ENCODE data around the gene SYTL2.

SYTL2 gene

GRCh38 chr11:85810521-85810870 lies 445 bp downstream of the SYTL2 start:
- peaks cover 18% of the 10 kb centered on the region for H3K27me3 Mint-ChIP-seq
- H3K4me3 Mint-ChIP-seq, result peak overlapping the region; percentile 84
- peak overlapping the region; percentile 38 for H3K27ac Mint-ChIP-seq
- H3K36me3 Mint-ChIP-seq (ENCODE audit: low read depth), result no peaks in the 10 kb centered on the region
- no peaks in the 10 kb centered on the region for H3K9me3 Mint-ChIP-seq
- peaks cover 31% of the 10 kb centered on the region for H3K4me1 Mint-ChIP-seq (ENCODE audit: low read depth)

GRCh38 chr11:85809863-85810262 lies 1.1 kb downstream of the SYTL2 start:
- Mint-ChIP-seq H3K4me1 (ENCODE audit: low read depth) (peaks cover 28% of the 10 kb centered on the region), H3K36me3 (ENCODE audit: low read depth) (no peaks in the 10 kb centered on the region), H3K4me3 (peak overlapping the region; percentile 84), H3K9me3 (no peaks in the 10 kb centered on the region), H3K27me3 (peaks cover 18% of the 10 kb centered on the region), H3K27ac (no peak overlapping the region)

DNA sequence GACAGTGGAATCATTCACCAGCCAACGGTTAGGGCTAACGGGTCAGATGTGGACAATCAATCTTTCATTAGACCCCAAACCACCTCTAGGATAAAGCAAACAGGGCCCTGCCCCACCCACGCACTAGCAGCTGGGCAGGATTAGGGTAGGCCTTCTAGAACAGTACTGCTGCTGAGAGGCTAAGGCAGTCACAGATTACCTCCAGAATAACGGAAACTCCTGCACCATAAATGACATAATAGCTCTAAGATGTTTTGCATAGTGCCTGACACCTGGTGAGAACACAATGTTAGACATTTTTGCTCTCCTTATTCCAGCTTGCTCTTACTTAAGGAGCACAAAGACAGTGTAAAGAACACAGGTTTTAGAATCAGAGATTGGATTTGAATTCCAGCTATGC lies 1.8 kb downstream of the SYTL2 start:
- H3K9me3 Mint-ChIP-seq, result no peaks in the 10 kb centered on the region
- H3K4me1 Mint-ChIP-seq (ENCODE audit: low read depth), result peaks cover 26% of the 10 kb centered on the region
- peaks cover 18% of the 10 kb centered on the region for H3K27me3 Mint-ChIP-seq
- H3K27ac Mint-ChIP-seq, result no peak overlapping the region
- no peaks in the 10 kb centered on the region for H3K36me3 Mint-ChIP-seq (ENCODE audit: low read depth)
- no peak overlapping the region for H3K4me3 Mint-ChIP-seq

GRCh38 chr11:85806876-85807275 lies 4.1 kb downstream of the SYTL2 start:
- H3K36me3 Mint-ChIP-seq (ENCODE audit: low read depth), result no peaks in the 10 kb centered on the region
- H3K9me3 Mint-ChIP-seq, result no peaks in the 10 kb centered on the region
- H3K4me1 Mint-ChIP-seq (ENCODE audit: low read depth), result peaks cover 26% of the 10 kb centered on the region
- peaks cover 4% of the 10 kb centered on the region for H3K27me3 Mint-ChIP-seq
- H3K27ac Mint-ChIP-seq, result no peak overlapping the region
- H3K4me3 Mint-ChIP-seq, result no peak overlapping the region

DNA sequence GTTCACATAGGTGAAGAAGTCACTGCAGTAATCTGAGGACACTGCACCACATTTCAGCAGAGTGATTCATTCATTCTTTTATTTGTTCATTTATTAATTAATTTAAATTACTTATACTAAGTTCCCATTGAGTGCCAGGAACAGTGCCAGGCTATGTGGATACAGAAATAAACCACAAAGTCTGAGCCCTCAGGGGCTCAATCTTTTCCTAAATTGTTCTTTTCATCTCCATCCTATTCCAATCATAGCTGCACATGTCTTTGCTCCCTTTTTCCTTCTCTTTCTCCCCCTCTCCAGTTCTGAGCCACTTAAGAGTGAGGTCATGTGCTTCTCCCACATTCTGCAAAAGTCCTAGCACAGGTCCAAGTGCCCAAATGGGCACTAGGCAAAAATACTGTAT lies 4.9 kb downstream of the SYTL2 start:
- no peaks in the 10 kb centered on the region for H3K27me3 Mint-ChIP-seq
- no peaks in the 10 kb centered on the region for H3K36me3 Mint-ChIP-seq (ENCODE audit: low read depth)
- H3K9me3 Mint-ChIP-seq, result no peaks in the 10 kb centered on the region
- no peak overlapping the region for H3K27ac Mint-ChIP-seq
- H3K4me1 Mint-ChIP-seq (ENCODE audit: low read depth), result peaks cover 22% of the 10 kb centered on the region
- no peak overlapping the region for H3K4me3 Mint-ChIP-seq

- Mint-ChIP-seq H3K4me3 (no peak overlapping the region), H3K27me3 (no peaks in the 10 kb centered on the region), H3K27ac (no peak overlapping the region), H3K4me1 (ENCODE audit: low read depth) (peaks cover 23% of the 10 kb centered on the region), H3K36me3 (ENCODE audit: low read depth) (no peaks in the 10 kb centered on the region), H3K9me3 (no peaks in the 10 kb centered on the region)
Measured at GRCh38 chr11:85805387-85805786, 5.6 kb downstream of the SYTL2 start.

GRCh38 chr11:85803920-85804319 lies 7.0 kb downstream of the SYTL2 start:
- Mint-ChIP-seq H3K27ac (no peak overlapping the region), H3K9me3 (no peaks in the 10 kb centered on the region), H3K36me3 (ENCODE audit: low read depth) (no peaks in the 10 kb centered on the region), H3K4me1 (ENCODE audit: low read depth) (peaks cover 13% of the 10 kb centered on the region), H3K27me3 (no peaks in the 10 kb centered on the region), H3K4me3 (no peak overlapping the region)

DNA sequence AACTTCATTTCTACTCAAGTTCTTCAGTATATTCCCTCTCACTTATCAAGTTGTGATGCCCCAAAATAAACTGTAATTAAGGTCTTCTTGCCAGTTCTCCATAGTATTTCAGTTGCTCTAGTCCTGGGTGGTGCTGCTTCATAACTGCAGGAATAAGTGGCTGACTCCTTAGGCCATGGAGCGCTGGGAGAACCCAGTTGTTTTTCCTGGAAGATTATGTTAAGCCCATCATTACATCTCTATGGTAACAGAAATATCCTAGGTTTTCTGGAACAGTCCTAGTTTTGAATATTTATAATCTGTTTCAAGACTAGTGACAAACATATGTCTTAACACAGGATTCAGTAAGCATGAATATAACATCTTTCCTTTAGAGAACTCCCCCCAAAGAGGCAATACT lies 7.6 kb downstream of the SYTL2 start:
- Mint-ChIP-seq H3K36me3 (ENCODE audit: low read depth) (no peaks in the 10 kb centered on the region), H3K4me1 (ENCODE audit: low read depth) (peaks cover 9% of the 10 kb centered on the region), H3K27me3 (no peaks in the 10 kb centered on the region), H3K27ac (no peak overlapping the region), H3K4me3 (no peak overlapping the region), H3K9me3 (no peaks in the 10 kb centered on the region)

- H3K27ac Mint-ChIP-seq, result no peak overlapping the region
- no peaks in the 10 kb centered on the region for H3K27me3 Mint-ChIP-seq
- H3K4me1 Mint-ChIP-seq (ENCODE audit: low read depth), result peaks cover 9% of the 10 kb centered on the region
- no peak overlapping the region for H3K4me3 Mint-ChIP-seq
- H3K36me3 Mint-ChIP-seq (ENCODE audit: low read depth), result no peaks in the 10 kb centered on the region
- H3K9me3 Mint-ChIP-seq, result no peaks in the 10 kb centered on the region
Measured at GRCh38 chr11:85801527-85801926, 9.4 kb downstream of the SYTL2 start.

DNA sequence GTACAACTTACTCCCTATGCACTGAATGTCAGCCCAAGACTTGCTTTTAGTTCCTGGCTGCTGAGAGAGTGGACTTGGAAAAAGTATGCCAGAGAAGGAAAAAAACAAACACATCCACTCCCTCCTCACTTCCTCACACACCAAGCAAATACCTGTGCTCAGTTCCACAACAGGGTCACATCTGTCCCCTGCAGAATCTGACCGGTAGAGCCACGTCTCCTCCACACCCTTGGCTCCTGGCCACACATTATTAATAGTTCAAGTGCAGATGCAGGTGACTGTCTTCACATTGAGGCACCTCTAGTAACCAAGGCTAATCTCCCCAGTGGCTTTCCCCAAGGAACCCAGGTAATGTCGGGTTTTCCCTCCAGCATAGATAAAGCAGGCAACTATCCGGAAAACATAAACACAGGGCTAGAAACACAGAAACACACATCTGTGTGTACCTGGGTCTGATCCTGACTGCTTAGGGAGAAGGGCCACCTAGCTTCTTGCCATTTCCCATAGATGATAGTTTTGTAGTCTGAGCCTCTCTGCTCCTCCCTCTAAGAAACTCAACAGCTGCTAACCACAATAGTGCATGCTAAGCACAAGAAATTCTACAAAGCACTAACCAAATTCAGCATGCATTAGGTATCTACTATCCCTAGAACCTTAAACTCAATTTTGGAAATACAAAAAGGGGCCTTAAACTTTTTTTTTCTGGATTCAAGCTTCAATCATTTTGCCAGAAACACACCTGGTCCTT lies 10.2 kb downstream of the SYTL2 start:
- no peak overlapping the region for H3K27ac Mint-ChIP-seq
- no peaks in the 10 kb centered on the region for H3K27me3 Mint-ChIP-seq
- peaks cover 9% of the 10 kb centered on the region for H3K4me1 Mint-ChIP-seq (ENCODE audit: low read depth)

DNA sequence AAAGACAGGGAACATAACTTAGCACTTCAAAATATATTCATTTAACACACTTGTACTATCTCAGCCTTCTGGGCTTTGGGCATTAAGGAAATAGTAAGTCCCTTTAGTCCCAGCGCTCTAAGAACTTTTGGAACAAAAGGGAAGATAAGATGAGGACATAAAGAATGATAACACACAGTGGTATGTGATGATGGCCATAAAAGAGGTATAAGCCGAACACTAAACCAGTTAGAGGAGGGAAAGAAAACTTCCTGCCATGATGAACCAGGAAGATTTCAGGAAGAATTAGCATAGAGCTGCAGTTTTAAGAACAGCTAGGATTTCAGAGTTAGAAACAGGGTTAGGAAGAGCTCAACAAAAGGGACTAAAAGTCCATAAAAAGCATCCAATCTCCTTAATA lies 11.8 kb downstream of the SYTL2 start:
- Mint-ChIP-seq H3K27ac (no peak overlapping the region), H3K4me1 (ENCODE audit: low read depth) (peaks cover 9% of the 10 kb centered on the region), H3K36me3 (ENCODE audit: low read depth) (no peaks in the 10 kb centered on the region), H3K9me3 (no peaks in the 10 kb centered on the region), H3K4me3 (no peak overlapping the region), H3K27me3 (no peaks in the 10 kb centered on the region)

More for the DNA sequence above, 10.2 kb downstream of the SYTL2 start:
- Mint-ChIP-seq H3K9me3 (no peaks in the 10 kb centered on the region), H3K36me3 (ENCODE audit: low read depth) (no peaks in the 10 kb centered on the region), H3K4me3 (no peak overlapping the region)

GRCh38 chr11:85798361-85798760 lies 12.6 kb downstream of the SYTL2 start:
- Mint-ChIP-seq H3K27ac (no peak overlapping the region), H3K4me1 (ENCODE audit: low read depth) (peaks cover 9% of the 10 kb centered on the region), H3K27me3 (no peaks in the 10 kb centered on the region), H3K4me3 (no peak overlapping the region), H3K9me3 (no peaks in the 10 kb centered on the region), H3K36me3 (ENCODE audit: low read depth) (no peaks in the 10 kb centered on the region)

GRCh38 chr11:85795712-85796487 lies 15.0 kb downstream of the SYTL2 start:
- H3K36me3 Mint-ChIP-seq (ENCODE audit: low read depth), result no peaks in the 10 kb centered on the region
- no peaks in the 10 kb centered on the region for H3K27me3 Mint-ChIP-seq
- peaks cover 14% of the 10 kb centered on the region for H3K4me1 Mint-ChIP-seq (ENCODE audit: low read depth)
- no peaks in the 10 kb centered on the region for H3K9me3 Mint-ChIP-seq
- no peak overlapping the region for H3K27ac Mint-ChIP-seq
- no peak overlapping the region for H3K4me3 Mint-ChIP-seq

DNA sequence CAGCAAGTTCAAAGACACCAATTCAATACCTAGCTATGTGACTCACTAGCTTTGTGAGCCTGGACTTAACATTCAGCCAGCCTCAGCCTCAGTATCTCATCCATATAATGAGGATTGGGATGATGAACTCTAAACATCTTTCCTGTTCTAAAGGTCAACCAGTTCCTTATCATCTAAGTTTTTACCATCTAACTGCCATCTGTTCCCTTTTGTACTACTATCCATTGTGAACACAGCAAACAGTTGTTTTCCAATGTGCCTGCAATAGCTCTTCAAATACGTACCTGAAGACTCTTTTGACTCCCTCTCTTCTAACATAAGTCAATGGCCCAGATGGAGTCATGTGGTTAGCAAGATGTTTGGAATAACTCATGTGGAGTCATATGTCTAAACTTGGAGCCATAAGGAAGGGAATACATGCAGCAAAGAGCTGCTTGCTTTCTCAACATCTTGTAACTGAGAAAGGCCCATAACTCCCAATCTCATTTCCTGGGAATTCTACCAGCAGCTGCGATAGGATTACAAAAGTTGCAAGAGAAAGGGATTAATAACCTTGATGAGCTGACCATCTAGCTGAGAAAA lies 19.4 kb downstream of the SYTL2 start:
- Mint-ChIP-seq H3K4me1 (ENCODE audit: low read depth) (peaks cover 10% of the 10 kb centered on the region), H3K4me3 (no peak overlapping the region), H3K36me3 (ENCODE audit: low read depth) (no peaks in the 10 kb centered on the region), H3K9me3 (no peaks in the 10 kb centered on the region), H3K27me3 (no peaks in the 10 kb centered on the region), H3K27ac (no peak overlapping the region)
